Activated CD8-positive, alpha-beta memory T cell treated with anti-CD3 and anti-CD28 coated beads, Interleukin-2, amount 10 ng/mL, durations not matched to agents 7 days and 5 days (primary cell): ENCODE results near the gene PMM1. TPM values are rescaled to one million over a fixed set of nuclear protein-coding genes. Genes with fewer than 3 reads are reported as not detected.
"Not testable (repeated sequence)": the region's sequence is repeated elsewhere in the genome, so short reads cannot be mapped to it uniquely, and the experiment has no call there.

Source experiments
- ATAC-seq: fragments of 150-1000 bp; cut with Tn5 transposase; one replicate; pipeline ENCODE4 v1.10.0; 2021; ENCODE audit warnings: moderate library complexity
- CTCF ChIA-PET: fragments of 350-600 bp; sonication (Branson Sonifier 250); formaldehyde crosslinking; loops from one replicate; lab custom pipeline; 2021; ENCODE audit warnings: antibody characterized with exemption; lab: Charles Lee
- DNase-seq: peaks from one replicate; pipeline ENCODE4 v3.0.0-alpha.2; 2020
- H3K27ac Mint-ChIP-seq: one replicate; pipeline ENCODE4 v1.8.0; 2021; ENCODE audit warnings: mild to moderate bottlenecking, mixed read lengths
- H3K27me3 Mint-ChIP-seq: one replicate; pipeline ENCODE4 v1.8.0; 2021; ENCODE audit warnings: mixed read lengths
- H3K36me3 Mint-ChIP-seq: one replicate; pipeline ENCODE4 v1.8.0; 2021; ENCODE audit warnings: mild to moderate bottlenecking, mixed read lengths
- H3K4me1 Mint-ChIP-seq: one replicate; pipeline ENCODE4 v1.8.0; 2021; ENCODE audit warnings: mixed read lengths
- H3K4me3 Mint-ChIP-seq: one replicate; pipeline ENCODE4 v1.8.0; 2021; ENCODE audit warnings: mild to moderate bottlenecking, moderate library complexity, mixed read lengths
- H3K9me3 Mint-ChIP-seq: one replicate; pipeline ENCODE4 v1.8.0; 2022; ENCODE audit warnings: low read depth, mixed read lengths
- total RNA-seq, 2 experiments: library from RNA; stranded (reverse); gene quantifications; one replicate each; pipeline ENCODE4 v1.2.3, GENCODE V29; 2021

The PMM1 gene
- total RNA-seq, 2 experiments from 2014 or later: 40.4 to 50.0 TPM

GRCh38 chr22:41619979-41620588 is 30.4 kb upstream of the PMM1 start:
- peaks cover 50% of the 10 kb centered on the region for H3K4me1 Mint-ChIP-seq
- ATAC-seq: peak; percentile 20
- CTCF ChIA-PET: interaction anchor here (1.3 to 4.4 kb wide), 7 partner anchors 16 to 321 kb away, joined by 3 to 25 read pairs (median 6); partner anchors contain the start of genes PMM1 and POLR3H
- DNase-seq: peak; percentile 73
- H3K9me3 Mint-ChIP-seq: no peaks in the 10 kb centered on the region
- H3K27me3 Mint-ChIP-seq: no peaks in the 10 kb centered on the region
- H3K36me3 Mint-ChIP-seq: peaks cover 24% of the 10 kb centered on the region
- H3K27ac Mint-ChIP-seq: peak overlapping the region; percentile 97
- peak overlapping the region; percentile 96 for H3K4me3 Mint-ChIP-seq

GRCh38 chr22:41613456-41613855 is 23.8 kb upstream of the PMM1 start:
- no peaks in the 10 kb centered on the region for H3K9me3 Mint-ChIP-seq
- ATAC-seq: no peak
- peaks cover 22% of the 10 kb centered on the region for H3K4me1 Mint-ChIP-seq
- no peak for DNase-seq
- CTCF ChIA-PET: interaction anchor here (2.6 kb wide), 1 partner anchor 16 kb away, joined by 9 read pairs; no protein-coding TSS in a partner anchor
- no peak overlapping the region for H3K4me3 Mint-ChIP-seq
- H3K36me3 Mint-ChIP-seq: peaks cover 20% of the 10 kb centered on the region
- H3K27me3 Mint-ChIP-seq: no peaks in the 10 kb centered on the region
- no peak overlapping the region for H3K27ac Mint-ChIP-seq

- no peak for DNase-seq
- no peak for ATAC-seq
- H3K9me3 Mint-ChIP-seq: no peaks in the 10 kb centered on the region
- H3K27ac Mint-ChIP-seq: no peak overlapping the region
- peaks cover 19% of the 10 kb centered on the region for H3K4me1 Mint-ChIP-seq
- CTCF ChIA-PET: interaction anchor here (1.7 to 2.6 kb wide), 2 partner anchors 15 to 33 kb away, joined by 3 to 9 read pairs; no protein-coding TSS in a partner anchor
- no peak overlapping the region for H3K4me3 Mint-ChIP-seq
- no peaks in the 10 kb centered on the region for H3K27me3 Mint-ChIP-seq
- peaks cover 20% of the 10 kb centered on the region for H3K36me3 Mint-ChIP-seq
Measured at GRCh38 chr22:41612603-41613306, 23.1 kb upstream of the PMM1 start.

- Mint-ChIP-seq H3K4me1 (peaks cover 25% of the 10 kb centered on the region), H3K9me3 (no peaks in the 10 kb centered on the region), H3K27ac (no peak overlapping the region), H3K36me3 (peaks cover 49% of the 10 kb centered on the region), H3K27me3 (no peaks in the 10 kb centered on the region), H3K4me3 (no peak overlapping the region)
- no peak for DNase-seq
- CTCF ChIA-PET: no interaction called here
- ATAC-seq: no peak
Measured at GRCh38 chr22:41608386-41608785, 18.7 kb upstream of the PMM1 start.

DNA sequence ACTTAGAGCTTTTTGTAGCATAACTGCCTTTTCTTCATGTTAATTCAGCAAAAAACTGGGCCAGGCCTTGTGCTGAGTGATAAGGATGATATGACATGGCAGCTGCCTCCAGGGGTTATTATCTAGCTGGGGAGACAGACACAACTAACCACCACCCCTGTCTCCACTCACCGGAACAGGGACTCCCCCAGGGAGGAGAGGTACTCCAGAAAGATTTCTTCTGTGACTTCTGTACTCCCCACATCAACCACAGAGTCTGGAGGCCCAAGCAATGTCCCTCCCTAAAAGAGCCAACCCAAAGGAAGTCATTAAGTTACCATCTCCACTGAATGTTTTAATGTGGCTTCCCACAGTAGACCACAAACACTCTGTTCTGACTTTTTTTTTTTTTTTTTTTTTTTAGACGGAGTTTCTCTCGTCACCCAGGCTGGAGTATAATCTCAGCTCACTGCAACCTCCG is 14.3 kb upstream of the PMM1 start:
- CTCF ChIA-PET: interaction anchor here (0.6 to 2.7 kb wide), 10 partner anchors 11 to 1173 kb away, joined by 3 to 13 read pairs (median 4); partner anchors contain the start of genes DESI1, PMM1, POLR3H and XRCC6
- Mint-ChIP-seq H3K27ac (peak overlapping the region; percentile 79), H3K36me3 (peaks cover 62% of the 10 kb centered on the region), H3K9me3 (no peaks in the 10 kb centered on the region), H3K4me1 (peaks cover 47% of the 10 kb centered on the region), H3K27me3 (no peaks in the 10 kb centered on the region), H3K4me3 (peak overlapping the region; percentile 5)
- peak; percentile 90 for DNase-seq
- peak; percentile 95 for ATAC-seq

GRCh38 chr22:41600976-41601375 is 11.3 kb upstream of the PMM1 start:
- DNase-seq (no peak), ATAC-seq (no peak)
- Mint-ChIP-seq H3K27ac (no peak overlapping the region), H3K4me1 (peaks cover 53% of the 10 kb centered on the region), H3K4me3 (no peak overlapping the region), H3K36me3 (peaks cover 47% of the 10 kb centered on the region), H3K27me3 (no peaks in the 10 kb centered on the region), H3K9me3 (no peaks in the 10 kb centered on the region)
- CTCF ChIA-PET: interaction anchor here (0.6 kb wide), 1 partner anchor 14 kb away, joined by 3 read pairs; no protein-coding TSS in a partner anchor

DNA sequence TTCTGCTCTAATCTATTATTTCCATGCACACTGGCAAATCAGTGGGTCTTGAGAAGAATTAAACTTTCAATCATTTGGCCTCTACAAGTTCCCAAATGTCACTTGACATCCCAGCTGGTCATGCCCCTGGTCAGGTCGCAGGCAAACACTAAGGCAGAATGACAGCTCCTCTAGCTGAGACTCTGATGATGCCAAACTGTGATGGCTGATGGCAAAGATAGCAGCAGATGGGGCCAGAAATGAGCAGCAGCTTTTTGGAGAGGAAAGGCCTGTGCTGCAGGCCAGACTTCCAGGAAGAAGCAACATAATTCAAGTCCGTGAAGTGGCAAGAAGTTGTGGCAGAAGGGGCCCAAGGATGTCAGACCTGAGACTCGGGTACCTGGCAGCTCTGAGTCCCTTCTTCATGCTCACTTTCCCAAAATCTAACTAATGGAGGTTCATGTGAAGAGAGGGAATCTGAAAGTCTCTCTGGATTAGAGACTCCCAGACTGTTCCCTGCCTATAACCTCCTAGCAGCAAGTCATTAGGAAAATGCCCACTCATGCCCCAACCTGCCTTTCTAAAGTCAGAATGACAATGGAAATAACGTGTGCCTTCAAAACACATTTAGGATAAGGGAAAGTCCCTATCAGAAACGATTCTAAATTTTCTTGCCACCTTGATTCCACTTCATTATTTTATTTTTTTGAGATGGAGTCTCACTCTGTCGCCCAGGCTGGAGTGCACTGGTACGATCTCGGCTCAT is 9.4 kb upstream of the PMM1 start:
- CTCF ChIA-PET: interaction anchor here (1.9 to 3.2 kb wide), 3 partner anchors 15 to 22 kb away, joined by 7 to 25 read pairs (median 9); no protein-coding TSS in a partner anchor

GRCh38 chr22:41598081-41598480 is 8.4 kb upstream of the PMM1 start:
- H3K27me3 Mint-ChIP-seq: no peaks in the 10 kb centered on the region
- peaks cover 19% of the 10 kb centered on the region for H3K36me3 Mint-ChIP-seq
- peaks cover 28% of the 10 kb centered on the region for H3K4me1 Mint-ChIP-seq
- DNase-seq: no peak
- ATAC-seq: no peak
- no peak overlapping the region for H3K27ac Mint-ChIP-seq
- H3K9me3 Mint-ChIP-seq: no peaks in the 10 kb centered on the region
- H3K4me3 Mint-ChIP-seq: no peak overlapping the region
- CTCF ChIA-PET: interaction anchor here (1.2 to 3.2 kb wide), 5 partner anchors 9 to 55 kb away, joined by 6 to 25 read pairs (median 9); partner anchors contain the start of gene PMM1

More for the DNA sequence above, 9.4 kb upstream of the PMM1 start:
- Mint-ChIP-seq H3K9me3 (no peaks in the 10 kb centered on the region), H3K27me3 (no peaks in the 10 kb centered on the region), H3K4me1 (peaks cover 38% of the 10 kb centered on the region), H3K4me3 (no peak overlapping the region), H3K27ac (no peak overlapping the region), H3K36me3 (peaks cover 27% of the 10 kb centered on the region)
- DNase-seq (no peak), ATAC-seq (no peak)

- peaks cover 14% of the 10 kb centered on the region for H3K36me3 Mint-ChIP-seq
- ATAC-seq: no peak
Measured at GRCh38 chr22:41597635-41597953, 8.0 kb upstream of the PMM1 start.

DNA sequence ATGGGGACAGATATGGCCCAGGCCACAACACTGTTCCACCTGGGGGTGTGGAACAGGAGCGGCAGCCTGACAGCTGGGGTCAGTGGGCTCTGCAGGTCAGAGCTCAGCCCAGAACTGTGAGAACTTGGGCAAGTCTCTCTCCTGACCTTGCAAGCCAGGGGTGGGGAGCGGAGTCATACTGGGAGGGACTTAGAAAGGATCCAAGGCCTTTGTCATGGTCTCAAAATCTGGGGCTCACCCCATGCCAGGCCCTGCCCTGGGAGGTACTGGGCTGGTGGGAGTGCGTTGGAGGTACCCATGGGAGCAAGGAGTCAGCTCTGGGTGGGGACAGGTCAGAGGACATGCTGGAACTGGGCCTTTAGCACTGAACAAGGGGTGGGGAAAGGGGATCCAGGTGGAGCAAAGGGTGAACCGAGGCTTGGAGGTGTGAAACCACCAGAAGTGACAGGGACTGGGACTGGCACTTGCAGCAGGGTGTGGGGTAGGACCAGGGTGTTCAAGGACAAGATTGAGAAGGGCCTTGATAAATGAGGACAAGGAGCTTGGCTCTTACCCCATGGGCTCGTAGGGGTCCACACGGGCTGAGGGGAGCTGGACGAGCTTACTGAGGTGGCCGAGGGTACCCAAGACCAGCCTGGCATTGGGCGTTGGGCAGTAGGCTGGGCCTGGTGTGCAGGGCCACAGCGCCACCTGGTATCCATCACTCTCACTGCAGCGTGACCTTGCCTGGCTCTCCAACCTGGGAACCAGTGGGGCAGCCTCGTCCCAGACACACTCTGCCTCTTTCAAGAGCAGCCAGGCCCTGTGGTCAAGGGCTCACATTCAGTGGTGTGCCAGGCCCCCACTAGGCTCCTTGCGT is 7.4 kb upstream of the PMM1 start:
- CTCF ChIA-PET: interaction anchor here (0.5 to 3.2 kb wide), 7 partner anchors 8 to 527 kb away, joined by 3 to 25 read pairs (median 7); partner anchors contain the start of gene PMM1
- Mint-ChIP-seq H3K4me1 (peaks cover 19% of the 10 kb centered on the region), H3K9me3 (no peaks in the 10 kb centered on the region), H3K36me3 (peaks cover 8% of the 10 kb centered on the region), H3K27ac (no peak overlapping the region), H3K4me3 (no peak overlapping the region), H3K27me3 (no peaks in the 10 kb centered on the region)
- peak; percentile 68 for ATAC-seq
- peak; percentile 51 for DNase-seq

More at GRCh38 chr22:41597635-41597953, 8.0 kb upstream of the PMM1 start:
- CTCF ChIA-PET: interaction anchor here (0.5 to 3.2 kb wide), 7 partner anchors 8 to 527 kb away, joined by 3 to 25 read pairs (median 7); partner anchors contain the start of gene PMM1
- no peak for DNase-seq
- no peaks in the 10 kb centered on the region for H3K9me3 Mint-ChIP-seq
- H3K4me3 Mint-ChIP-seq: no peak overlapping the region
- peaks cover 23% of the 10 kb centered on the region for H3K4me1 Mint-ChIP-seq
- no peaks in the 10 kb centered on the region for H3K27me3 Mint-ChIP-seq
- H3K27ac Mint-ChIP-seq: no peak overlapping the region

DNA sequence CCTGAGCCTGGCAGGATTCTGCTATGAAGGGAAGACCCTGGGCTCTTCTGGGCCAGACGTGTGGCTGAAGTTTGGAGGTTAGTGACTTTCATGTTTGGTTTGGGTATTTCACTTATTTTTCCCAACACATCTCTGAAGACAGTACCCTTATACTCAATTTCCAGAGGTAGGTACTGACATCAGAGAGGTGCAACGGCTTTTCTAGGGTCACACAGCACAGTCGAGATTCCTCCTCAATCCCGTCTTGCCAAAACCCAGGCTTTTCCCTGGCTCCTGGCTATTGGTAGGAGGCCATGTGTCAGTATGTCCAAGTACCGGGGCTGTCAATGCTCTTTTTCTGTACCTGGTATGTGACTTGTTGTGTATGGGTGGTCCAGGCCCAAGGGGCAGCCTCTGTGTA is 6.1 kb upstream of the PMM1 start:
- peaks cover 5% of the 10 kb centered on the region for H3K36me3 Mint-ChIP-seq
- H3K4me1 Mint-ChIP-seq: peaks cover 16% of the 10 kb centered on the region
- ATAC-seq (no peak), DNase-seq (no peak)
- H3K9me3 Mint-ChIP-seq: no peaks in the 10 kb centered on the region
- H3K4me3 Mint-ChIP-seq: no peak overlapping the region
- CTCF ChIA-PET: interaction anchor here (3.2 kb wide), 1 partner anchor 22 kb away, joined by 25 read pairs; no protein-coding TSS in a partner anchor
- H3K27me3 Mint-ChIP-seq: no peaks in the 10 kb centered on the region
- no peak overlapping the region for H3K27ac Mint-ChIP-seq

- H3K27me3 Mint-ChIP-seq, H3K4me3 Mint-ChIP-seq, H3K9me3 Mint-ChIP-seq, H3K36me3 Mint-ChIP-seq, DNase-seq, H3K27ac Mint-ChIP-seq, ATAC-seq: not testable (repeated sequence)
- peaks cover 21% of the 10 kb centered on the region for H3K4me1 Mint-ChIP-seq
- CTCF ChIA-PET: interaction anchor here (0.7 kb wide), 1 partner anchor 11 kb away, joined by 3 read pairs; no protein-coding TSS in a partner anchor
Measured at GRCh38 chr22:41593336-41593960, 3.8 kb upstream of the PMM1 start.
